GM18951 (cell line): Measurements from ENCODE around the gene HDAC10.

ENCODE experiments used
- POLR2A ChIP-seq: IDR thresholded peaks from 4 replicates; pipeline ENCODE4 v1.6.1; 2011; ENCODE audit warnings: mild to moderate bottlenecking; ENCODE audit not compliant: insufficient read length, insufficient read depth; ENCODE audit errors: extremely low read depth
- in situ Hi-C: fragments of 300-500 bp; cut with MboI; formaldehyde crosslinking; loops from one replicate; pipeline ENCODE4 v1.12.0; 2022; ENCODE audit warnings: low sequenced_read_pairs, mixed read lengths, inconsistent platforms; ENCODE audit not compliant: unreplicated experiment

The HDAC10 gene

DNA sequence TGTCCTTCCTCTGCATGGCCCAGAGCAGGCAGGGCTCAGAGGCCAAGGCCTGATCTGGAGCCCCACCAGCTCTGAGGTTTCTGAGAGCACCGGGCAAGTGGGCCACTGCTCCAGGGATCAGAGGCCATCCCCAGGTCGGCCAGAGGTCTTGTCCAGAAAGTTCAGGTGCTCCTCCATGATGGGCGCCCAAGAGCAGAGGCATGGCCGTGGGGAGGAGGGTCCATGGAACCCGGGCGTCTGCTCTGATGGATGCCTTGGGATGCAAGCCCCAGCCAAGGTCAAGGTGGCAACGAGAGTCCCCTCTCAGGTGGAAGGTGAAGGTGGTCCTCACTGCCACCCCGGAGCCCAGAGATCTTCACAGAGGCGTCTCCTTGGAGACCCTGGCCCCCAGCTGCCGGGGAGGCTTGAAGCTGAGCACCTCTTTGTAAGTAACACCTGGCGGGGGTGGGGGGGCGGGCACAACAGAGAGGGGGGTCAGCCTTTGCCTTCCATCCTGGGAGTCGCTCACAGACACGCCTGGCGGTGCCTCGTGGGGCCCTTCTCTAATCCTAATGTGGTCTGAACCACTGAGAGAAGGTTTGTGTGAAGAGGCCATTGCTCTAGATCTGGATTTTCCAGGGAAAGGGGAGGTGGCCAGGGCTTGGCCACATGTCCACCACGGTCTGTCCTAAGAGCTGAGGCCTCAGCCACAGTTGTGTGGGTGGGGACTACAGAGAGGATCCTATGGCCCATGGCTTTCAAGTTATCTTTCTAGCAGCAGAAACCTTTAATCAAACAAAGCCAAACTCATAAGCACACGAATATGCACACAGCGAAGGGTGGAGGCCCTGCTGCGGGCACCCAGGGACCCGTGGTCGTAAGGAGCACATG, 2.2 kb upstream of the HDAC10 start:
- in situ Hi-C loops: no loop called here
- TF ChIP-seq POLR2A: no peak

DNA sequence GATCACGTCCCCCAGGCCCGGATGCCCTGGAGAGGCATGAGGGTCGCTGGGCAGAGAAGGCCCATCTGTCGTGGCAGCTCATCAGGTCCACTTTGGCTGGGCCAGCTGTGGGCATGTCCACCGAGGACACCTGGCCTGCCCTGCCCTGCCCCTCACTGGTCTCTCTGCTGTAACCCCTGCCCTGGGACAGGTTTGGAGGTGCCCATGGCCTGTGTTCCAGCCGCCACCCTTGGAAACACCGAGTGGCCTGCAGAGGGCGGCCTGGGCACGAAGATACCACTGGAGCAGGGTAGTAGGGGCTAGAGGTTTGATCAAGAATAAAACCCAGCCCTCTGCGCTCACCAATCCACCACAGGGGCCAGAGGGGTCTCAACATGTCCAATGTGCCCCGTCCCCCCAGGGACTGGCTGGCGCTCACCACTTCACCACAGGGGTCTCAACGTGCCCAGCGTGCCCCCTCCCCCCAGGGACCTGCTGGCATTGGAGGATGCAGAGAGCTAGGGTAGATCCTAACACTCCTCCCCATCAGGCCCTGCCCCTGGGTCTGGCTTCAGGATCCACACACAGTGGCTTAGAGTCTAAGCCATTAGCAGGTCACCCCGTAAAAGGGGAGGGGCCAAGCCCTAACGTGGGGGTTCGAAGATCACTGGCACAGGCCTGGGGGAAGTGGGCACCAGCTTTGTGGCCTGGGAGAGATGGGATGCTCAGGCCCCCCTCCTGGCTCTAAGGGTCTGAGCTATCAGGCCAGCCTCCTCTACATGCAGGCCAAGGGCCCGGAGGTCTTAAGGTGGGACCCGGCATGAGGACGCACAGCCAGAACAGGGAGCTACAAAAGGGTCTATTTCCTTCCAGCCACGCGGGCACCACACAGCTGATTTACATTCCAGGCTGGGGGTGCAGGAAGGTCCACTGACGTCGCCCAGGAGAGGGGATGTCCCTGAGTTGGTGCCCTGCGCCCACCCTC, 1.3 kb upstream of the HDAC10 start:
- no peak for TF ChIP-seq POLR2A
- in situ Hi-C loops: no loop called here

DNA sequence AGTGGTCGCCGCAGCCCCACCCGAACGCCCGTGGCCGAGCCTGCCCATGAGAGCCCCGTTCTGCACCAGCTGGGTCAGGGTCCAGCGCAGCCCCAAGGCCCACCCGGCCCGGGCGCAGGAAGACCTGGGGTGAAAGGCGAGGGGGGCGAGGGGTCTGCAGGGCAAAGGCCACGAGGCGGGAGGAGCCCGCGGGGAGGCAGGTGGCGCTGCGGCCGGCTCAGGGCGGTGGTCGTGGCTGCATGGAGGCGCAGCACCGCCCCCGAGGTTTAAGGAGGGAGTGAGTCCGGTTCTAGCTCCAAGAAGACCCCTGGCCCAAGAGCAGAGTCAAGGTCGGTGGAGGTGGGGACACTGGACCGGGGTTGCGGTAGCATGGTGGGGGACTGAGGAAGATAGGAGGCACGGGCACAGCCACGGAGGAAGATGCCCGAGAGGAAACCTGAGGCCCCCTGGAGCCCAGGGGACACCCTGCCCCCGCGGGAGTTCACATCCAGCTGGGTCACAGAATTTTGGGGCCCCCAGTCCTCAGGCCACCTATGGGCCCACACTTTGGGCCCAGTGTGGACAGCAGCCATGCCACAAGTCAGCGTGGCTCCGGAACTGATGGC, 514 bp upstream of the HDAC10 start:
- TF ChIP-seq POLR2A: no peak
- in situ Hi-C loops: no loop called here

GRCh38 chr22:50250249-50250554, 863 bp downstream of the HDAC10 start:
- in situ Hi-C loops: no loop called here
- no peak for TF ChIP-seq POLR2A

DNA sequence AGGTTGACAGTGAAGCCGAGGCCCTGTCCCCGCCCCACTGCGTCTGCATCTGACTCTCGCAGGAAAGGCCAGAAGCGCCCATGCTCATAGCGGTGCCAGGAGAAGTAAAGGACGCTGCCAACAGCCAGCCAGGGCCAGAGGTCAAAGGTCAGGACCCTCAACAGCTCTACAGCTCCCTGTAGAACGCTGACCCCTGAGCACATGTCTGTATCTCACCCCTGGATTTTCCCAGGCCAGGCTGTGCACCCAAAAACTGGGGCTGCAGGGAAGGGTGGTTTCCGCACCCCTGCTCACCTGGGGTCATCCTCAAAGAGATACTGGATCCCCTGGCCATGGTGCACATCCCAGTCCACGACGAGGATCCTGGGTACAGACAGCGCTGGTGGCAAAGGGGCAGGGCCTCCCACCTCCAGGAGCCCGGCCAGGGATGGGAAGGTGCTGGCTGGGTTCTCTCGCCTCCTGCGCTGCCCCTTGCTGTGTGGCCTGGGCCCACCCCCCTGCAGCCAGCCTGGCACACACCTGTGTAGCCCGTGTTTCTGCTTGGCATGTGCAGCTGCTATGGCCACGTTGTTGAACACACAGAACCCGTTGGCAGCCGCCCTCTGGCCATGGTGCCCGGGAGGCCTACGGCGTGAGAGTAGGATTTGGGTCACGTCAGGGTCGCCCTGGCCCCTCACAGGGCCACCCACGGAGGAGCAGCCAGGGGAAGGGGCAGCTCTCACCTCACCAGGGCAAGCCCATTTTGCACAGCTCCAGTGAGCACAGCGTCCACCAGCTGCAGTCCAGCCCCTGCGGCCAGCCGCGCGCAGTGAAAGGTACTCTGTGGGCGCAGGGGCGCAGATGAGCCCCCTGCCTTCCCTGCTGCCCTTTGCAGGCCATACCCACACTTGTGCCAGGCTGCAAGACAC, 1.5 kb downstream of the HDAC10 start:
- in situ Hi-C loops: no loop called here

DNA sequence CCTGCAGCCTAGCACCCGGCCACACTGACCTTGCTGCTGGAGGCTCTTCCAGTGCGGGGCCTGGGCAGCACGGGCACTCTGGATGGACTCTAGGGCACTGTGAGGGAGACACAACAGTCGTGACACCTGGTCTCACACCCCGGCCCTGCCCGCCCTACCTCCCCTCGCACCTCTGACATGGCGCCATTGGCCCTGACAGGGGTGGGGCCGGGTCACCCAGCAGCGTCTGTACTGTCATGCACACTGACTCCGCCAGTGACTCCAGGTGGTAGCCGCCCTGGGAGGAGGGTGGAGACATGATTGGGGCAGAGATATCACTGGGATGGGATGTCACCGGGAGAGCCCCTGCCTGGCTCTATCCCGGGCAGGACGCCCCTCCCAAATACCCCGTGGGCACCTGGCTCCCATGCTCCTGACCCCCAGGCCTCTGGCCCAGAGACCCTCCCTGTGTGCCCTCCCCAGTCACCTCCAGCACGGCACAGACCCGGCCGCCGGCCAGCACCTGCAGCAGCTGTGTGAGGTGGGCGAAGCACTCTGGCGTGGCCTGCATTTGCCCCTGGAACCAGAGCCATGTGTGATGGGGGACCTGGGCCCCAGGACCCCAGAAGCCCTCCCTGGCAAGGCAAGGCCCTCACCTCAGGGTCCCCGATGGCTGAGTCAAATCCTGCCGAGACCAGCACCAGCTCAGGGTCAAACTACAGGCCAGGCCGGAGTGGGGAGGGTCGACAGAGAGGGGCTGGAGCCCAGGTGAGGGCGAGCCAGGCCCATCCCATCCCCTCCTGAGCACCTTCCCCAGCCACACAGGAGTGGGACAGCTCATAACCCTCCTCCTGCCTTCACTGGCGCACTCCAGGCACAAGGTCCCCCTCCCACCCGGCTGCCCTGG, 2.6 kb downstream of the HDAC10 start:
- in situ Hi-C loops: no loop called here

More for the DNA sequence above, 1.5 kb downstream of the HDAC10 start:
- TF ChIP-seq POLR2A: peak; percentile 16

GRCh38 chr22:50247748-50248147, 3.3 kb downstream of the HDAC10 start:
- in situ Hi-C loops: no loop called here

More for the DNA sequence above, 2.6 kb downstream of the HDAC10 start:
- TF ChIP-seq POLR2A: no peak

DNA sequence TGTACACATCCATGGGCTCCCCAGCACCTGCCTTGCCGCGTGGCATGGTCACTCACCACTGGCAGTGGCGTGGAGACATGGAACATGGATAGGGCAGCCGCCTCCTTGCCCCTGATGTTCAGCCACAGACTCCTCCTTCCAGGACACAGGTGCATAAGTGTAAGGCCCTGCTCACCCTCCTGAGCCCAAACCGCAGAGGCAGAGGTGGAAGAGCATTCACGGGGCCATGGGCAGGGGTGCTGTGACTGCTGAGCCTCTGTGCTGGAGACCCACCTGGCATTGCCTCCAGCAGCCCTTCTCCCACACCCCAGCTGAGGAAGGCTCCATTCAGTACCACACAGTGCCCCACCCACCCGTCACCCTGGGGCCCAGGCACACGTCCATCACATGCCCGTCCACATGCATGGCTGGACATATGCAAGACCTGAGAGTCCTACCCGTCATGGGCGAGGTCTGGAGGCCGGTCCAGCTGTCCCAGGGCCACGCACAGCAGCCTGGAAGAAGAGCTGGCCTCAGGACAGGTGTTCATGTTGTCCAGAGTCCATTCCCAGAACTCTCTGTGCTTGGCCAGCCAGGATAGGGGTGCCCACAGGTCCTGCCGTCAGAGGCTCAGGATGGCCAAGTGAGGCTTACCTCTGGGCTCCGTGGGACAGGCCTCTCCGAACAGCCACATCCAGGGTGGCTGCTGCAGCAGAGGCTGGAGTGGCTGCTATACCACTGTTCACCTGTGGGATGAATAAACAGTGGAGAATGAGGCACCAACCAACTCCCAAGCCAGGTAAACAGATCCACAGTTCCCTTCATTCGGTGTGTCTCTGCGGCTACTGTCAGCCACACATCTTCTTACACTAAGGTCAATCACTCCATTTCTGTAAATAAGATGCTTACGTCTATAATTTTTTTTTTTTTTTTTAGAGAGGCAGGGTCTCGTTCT, 4.6 kb downstream of the HDAC10 start:
- TF ChIP-seq POLR2A: no peak
- in situ Hi-C loops: no loop called here

More at GRCh38 chr22:50247748-50248147, 3.3 kb downstream of the HDAC10 start:
- TF ChIP-seq POLR2A: no peak

DNA sequence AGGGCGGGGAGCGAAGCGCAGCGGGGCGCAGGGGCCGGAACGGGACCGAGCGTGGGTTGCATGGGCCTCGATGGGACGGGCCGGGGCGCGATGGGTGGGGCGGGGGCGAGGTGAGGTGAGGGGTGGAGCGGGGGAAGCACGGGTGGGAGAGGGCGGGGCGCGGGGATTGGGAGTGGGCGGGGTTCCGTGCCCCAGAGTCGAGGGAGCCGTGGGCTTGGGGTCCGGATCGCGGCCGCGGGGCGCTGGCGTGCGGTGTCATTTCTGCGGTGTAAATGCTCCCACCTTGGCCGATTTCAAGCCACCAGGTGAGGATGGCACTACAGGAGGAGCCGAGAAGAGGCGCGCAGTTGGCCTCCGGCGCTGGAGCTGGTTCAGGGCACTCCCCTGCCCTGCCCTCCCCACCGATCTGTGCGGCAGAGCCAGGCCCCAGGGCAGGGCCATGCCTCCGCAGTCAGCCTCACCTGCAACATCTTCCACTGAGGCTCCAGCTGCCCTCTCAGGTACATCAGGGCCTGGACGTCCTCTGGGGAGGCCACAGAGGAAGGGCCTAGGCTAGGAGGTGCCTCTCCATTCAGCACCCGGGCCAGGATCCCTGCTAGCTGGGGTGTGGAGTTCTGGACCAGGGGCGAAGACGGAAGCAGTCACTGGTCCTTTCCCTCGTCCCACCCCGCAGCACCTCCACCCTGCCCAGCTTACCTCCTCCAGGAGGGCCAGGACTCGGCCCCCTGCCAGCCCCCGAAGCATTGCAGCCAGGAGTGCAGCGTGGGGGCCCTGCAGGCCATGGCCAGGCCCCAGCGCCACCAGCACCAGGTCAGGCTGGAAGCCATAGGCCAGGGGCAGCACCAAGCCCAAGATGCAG, 5.6 kb downstream of the HDAC10 start:
- in situ Hi-C loops: no loop called here
- no peak for TF ChIP-seq POLR2A

DNA sequence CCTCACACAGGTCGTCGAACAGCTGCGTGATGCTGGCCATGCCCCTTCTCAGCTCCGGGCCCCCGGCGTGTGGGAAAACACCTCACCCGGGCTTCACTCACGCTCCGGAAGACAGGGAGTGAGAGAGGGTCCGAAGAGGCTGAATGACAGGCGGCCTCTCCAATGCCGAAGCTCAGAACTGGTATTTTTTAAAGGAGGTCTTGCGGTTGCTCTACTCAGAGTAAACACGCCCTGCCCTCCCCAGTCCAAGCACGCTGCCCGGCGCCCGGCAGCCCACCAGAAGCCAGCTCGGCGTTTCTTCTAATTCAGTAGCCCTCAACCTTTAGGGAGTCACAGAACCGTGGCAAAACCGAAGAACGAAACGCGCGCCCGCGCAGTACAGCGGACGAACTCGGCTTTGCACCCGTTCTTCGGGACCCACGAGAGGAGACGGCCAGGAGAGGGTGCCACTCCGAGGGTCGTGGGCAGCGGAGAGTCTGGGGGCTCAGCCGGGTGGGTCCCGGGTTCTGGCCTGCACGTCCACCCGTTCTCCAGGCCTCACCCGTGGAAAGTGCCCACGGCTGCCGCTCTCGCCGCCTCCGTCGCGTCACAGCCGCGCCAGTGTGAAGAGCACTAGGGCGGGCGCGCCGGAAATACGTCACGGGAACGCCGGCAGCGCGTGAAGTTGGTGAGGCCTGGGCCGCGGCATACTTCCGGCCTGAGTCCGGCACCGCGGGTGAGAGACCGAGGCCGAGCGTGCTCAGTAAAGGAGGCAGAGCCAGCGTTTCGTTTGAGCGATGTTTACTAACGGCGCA, 6.4 kb downstream of the HDAC10 start, which contains the start of gene TUBGCP6:
TSS of gene TUBGCP6 (minus strand) at position 604 of the 794 bp plus-strand sequence. CDS start at position 40, 564 bp downstream.
- peak; percentile 91 for TF ChIP-seq POLR2A
- in situ Hi-C loops: no loop called here
